HG03521 (cell line): ENCODE measurements around the gene PSME3IP1.

Experiments
- ATAC-seq: cut with Tn5 transposase; IDR thresholded peaks from one replicate; pipeline ENCODE4 v1.9.1; 2021; ENCODE audit warnings: mild to moderate bottlenecking, moderate library complexity; ENCODE audit not compliant: unreplicated experiment

PSME3IP1 gene

DNA sequence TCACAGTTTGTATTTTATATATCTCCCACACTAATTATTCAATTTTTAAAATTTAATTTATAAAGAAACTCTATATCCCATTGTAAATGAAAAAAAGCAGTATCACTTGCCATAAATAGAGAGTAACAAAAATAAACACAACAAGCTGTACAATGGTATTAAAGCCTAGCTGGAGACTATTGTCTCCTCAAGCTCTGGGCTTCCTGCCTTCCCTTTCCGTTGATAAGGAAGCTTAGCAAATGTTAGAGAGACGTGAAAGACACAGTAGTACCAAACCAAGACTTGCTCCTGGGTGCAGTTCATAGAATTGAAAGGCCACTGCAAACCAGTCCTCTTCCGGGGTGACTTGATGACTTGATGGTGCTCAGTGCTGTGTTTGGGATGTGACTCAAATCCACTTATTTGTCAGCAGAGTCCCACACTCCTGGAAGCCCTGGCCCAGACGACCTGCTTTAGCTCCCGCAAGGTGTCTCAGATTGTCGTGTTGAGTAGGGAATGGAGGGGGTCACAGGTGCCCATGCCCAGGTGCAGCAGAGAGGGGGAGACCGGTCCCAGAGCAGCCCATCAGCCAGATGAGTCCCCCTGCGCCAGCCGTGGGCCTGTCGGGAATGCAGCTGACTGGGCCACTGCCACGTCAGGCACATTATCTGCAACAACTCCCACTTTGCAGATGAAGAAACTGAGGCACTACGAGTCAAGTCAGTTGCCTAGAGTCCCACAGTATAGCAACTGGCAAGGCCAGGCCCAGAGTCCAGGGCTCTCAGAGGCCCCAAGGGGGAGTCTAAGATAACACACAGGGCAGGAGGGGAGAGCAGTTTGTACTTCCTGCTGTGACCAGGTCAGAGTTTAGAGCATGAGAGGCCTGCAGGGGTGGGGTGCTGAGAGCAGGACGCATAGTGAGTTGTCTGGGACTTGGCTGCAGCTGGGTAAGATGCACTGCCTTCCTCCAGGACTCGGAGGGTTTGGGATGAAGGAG lies 40.5 kb downstream of the PSME3IP1 start:
- no peak for ATAC-seq

DNA sequence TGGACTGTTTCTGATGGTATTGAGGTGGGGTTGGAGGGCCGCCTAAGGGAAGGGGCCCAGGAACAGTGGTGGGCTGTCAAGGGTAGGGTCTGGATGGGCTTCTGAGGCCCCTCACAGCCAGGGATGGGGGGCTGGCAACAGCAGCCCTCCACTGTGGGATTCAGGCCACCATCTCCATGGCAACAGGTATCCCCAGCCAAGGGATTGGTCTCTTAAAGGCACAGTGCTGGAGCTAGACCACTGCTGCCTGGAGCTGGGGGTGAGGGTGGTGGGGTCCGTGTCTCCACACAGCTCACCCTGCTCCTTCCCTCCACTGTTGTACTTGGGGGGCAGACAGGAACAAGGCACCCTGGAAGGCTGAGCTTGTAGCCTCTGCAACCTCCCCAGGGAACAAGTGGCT lies 41.8 kb downstream of the PSME3IP1 start:
- no peak for ATAC-seq

GRCh38 chr16:57143149-57143921 lies 42.5 kb downstream of the PSME3IP1 start:
- ATAC-seq: no peak

GRCh38 chr16:57141822-57142631 lies 43.8 kb downstream of the PSME3IP1 start:
- ATAC-seq: no peak

DNA sequence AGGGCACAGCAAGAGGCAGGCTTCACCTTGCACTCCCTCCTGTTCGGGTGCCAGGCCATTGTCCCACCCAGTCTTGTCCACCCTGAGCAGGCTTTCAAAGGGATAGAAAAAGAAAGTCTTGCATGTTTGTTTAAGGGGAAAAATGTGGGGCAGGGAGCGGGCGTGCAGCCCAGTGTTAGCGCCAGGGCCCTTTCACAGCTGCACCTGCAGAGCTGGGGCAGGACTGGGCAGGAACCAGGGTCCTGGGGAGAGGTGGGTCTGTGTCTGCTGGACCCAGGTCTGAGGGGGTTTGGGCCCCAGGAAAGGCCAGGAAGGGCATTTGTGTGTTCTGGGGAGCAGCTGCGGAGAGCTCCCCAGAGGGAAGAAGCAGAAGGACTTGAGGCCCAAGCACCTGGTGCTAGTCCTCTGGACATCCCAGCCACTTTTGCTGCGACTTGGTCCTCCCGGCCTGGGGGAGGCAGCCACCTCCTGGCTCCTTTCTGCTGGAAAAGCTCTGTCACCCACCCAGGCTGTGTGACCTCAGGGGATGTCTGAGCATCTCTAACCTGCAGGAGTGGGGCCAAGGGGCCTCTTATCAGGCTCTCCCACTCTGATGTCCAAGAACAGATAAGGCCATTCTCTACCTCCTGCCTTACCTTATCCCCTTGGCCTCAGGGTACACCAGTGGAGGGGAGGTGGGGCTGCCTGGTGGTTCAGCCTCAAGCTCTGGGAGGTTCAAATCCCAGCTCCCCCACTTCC lies 44.7 kb downstream of the PSME3IP1 start:
- no peak for ATAC-seq

DNA sequence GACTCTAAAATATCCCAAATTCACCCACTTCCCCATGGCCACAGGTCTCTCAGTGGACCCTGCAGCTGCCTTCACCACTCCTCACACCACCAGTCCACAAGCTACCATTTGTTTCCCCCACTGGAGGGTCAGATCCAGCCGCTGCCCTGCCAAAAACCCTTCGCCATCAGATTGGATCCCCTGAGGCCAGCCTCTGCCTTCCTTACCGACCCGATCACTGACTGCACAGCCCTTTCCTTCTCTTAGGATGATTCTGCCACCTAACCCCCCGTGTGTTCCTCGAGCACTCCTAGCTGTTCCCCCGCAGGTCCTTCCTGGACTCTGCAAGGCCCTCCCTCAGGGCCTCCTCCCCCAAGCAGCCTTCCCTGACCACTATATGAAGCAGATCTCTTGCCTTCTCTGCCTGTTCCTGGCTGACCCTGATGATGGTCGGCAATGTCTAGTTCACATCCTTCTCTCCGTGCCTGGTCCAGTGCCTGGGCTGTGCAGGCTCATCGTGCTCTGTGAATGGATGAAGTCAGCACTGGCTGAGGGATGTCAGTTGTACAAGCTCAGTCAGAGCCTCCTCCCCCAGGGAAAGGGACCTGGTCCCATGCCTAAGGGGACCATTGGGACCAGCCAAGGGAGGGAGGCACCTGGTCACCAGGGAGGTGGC lies 47.4 kb downstream of the PSME3IP1 start:
- no peak for ATAC-seq

GRCh38 chr16:57137566-57138273 lies 48.1 kb downstream of the PSME3IP1 start:
- ATAC-seq: no peak

GRCh38 chr16:57137043-57137442 lies 48.8 kb downstream of the PSME3IP1 start:
- ATAC-seq: no peak

DNA sequence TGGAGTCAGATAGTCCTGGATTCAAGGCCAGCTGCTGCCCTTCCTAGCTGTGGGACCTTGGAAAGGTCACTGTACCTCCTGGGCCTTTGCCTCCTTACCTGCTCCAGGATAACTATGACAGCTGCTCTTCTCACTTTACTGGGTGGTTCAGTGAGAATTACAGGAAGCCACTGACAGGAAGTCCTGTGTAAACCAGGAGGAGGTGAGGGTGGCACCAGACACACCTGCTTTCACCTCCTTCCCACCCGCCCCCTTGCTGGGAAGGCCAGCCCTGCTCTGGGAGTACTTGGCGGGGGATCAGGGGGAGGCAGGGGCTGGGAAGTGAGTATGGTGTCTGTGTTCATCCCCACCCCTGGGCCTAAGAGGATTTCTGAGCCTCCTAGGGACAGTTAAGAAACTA lies 50.9 kb downstream of the PSME3IP1 start:
- no peak for ATAC-seq

GRCh38 chr16:57133886-57134285 lies 52.0 kb downstream of the PSME3IP1 start:
- no peak for ATAC-seq

DNA sequence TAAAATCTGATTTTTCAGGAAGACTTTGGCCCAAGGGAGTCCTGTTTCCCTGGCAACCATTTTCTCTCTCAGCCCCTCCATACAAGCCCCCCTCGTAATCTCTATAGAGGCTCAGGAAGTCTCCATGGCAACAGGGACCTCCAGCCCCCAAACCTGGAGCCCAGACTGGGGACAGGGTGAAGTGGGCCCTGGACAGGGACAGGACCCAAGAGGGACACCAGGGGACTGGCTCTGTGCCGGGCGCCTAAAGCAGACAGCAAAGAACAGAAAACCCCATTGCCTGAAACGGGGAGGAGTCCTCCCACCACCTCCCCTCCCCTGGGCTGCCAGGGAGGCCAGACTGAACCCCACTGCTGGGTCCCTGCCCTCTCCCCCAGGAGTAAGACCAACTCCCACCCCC lies 52.8 kb downstream of the PSME3IP1 start:
- no peak for ATAC-seq

DNA sequence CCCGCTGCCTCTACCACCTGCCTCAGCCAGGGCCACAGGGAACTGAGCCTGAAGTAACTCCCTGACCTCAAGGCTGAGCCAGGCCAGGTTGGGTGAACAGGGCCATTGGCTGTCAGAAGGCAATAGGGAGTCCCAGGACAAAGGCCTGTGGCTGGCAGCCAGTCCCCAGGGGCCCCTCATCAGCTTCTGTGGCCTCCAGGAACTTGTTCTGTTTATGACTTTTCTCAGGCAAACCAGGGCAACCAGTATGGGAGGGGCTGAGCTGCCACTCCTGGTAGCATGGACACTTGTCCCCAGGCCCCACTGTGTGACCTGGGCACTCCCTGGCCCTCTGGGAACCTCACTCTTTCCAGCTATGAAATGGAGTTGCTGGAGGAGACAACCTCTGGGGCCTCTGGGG lies 53.4 kb downstream of the PSME3IP1 start:
- no peak for ATAC-seq

DNA sequence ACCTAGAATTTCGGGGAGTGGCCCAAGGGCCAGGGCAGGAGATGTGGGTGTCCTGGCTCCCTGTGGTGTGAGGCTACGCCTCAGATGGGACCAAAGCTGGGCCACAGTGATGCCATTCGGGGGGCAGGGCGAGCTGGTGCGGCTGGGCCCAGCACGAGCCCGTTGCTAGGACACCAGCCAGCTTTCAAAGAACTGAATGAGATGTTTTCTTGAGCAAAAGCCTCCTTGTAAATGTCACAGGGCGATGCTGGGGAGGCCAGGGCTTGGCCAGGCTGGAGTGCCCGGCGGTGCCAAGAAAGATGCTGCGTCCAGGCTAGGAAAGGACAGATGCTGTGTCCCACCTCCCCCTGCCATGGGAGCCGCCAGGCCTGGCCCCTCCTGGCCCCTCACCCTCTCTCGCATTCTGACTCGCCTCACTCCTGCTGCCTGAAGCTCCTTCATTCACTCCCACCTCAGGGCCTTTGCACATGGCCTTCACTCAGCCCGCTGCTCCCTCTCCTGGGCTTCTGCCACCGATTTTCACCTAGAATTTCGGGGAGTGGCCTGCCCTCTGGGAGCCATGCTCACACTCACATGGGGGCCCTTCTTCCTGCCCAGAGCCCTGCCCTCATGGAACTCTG lies 54.4 kb downstream of the PSME3IP1 start:
- ATAC-seq: no peak

- ATAC-seq: no peak
Observed at GRCh38 chr16:57130950-57131321, 54.9 kb downstream of the PSME3IP1 start.

GRCh38 chr16:57128771-57129389 lies 57.0 kb downstream of the PSME3IP1 start:
- ATAC-seq: no peak

DNA sequence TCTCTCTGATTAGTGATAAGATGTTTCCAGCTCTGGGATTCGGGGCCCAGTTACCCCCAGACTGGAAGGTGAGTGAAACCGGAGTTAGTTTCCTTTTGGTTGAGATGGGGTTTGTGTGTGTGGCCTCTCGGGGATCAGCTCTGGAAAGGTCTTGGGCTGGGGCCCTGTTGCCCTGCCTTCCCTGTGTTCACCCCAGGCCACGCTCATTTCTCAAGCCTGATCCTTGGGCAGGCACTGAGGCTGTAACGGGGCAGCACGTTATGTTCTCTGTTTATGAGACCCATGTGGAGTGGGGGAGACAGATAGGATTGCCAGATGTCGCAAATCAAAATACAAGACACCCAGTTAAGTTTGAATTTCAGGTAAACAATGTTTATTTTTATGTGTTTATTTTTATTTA lies 58.0 kb downstream of the PSME3IP1 start:
- ATAC-seq: no peak

DNA sequence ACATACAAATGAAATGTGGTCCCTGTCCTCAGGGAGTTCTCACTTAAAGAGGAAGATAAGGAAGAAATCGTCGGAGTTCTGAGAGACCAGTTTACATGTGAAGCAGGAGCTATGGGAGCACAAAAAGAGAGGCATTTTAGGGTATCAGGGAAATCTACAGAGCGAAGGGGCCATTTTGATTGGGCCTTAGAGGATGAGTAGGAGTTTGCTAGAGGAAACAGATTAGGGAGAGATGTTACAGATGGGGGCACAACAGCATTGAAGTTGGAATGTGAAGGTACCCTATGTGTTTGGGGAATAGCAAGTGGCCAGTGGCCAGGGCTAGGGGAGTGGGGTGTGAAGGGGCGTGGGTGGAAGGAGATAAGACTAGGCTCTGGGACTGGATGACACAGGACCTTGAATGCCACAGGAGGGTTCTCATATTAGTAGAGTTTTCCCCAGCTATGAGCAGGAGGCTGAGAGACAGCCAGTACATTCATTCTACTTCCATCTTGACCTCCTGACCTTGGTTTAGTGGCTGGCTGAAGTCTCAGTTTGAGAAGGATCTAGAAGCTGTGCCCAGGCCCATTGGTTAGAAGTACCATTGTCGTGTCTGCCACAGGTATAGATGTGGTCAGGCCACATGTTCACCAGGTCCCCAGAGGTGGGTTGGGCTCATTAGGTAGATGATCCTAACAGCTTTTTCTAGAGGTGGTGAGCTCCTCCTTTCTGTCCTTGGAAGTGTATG lies 58.6 kb downstream of the PSME3IP1 start:
- no peak for ATAC-seq

DNA sequence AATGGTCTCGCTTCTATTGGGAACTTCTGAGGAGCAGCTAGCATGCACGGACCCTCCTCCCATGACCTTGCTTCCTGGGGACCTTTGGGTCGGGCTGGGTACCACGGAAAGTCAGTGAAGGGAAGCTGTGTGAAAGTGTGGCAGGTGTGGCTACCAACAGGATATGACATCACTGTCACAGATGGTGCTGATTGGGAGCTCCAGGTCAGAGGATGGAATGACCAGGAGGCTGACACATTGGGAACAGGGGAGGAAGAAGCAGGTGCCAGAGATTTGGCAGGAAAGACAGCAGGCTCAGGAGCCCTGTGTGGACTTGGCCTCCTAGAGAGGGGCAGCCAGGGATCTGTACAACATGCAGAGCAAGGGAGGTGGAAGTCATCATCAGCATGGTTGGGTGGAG lies 59.4 kb downstream of the PSME3IP1 start:
- ATAC-seq: no peak
